ENCODE results near the gene KCNJ10. TPM values are rescaled to one million over a fixed set of nuclear protein-coding genes. Genes with fewer than 3 reads are reported as not detected.

Gene KCNJ10
- total and polyA plus RNA-seq, 12 donors, result 0.11 to 0.32 (median 0.13) TPM; not detected in 7

- H3K4me1 ChIP-seq (replicated peaks in 1 of 2), result peaks cover 10 to 11% of the 10 kb centered on the region in 2 donors
- no peaks in the 10 kb centered on the region for H3K27me3 ChIP-seq
- H3K9me3 ChIP-seq (replicated peaks in 1 of 3), result no peaks in the 10 kb centered on the region
- no peak overlapping the region for H3K4me3 ChIP-seq
- H3K27ac ChIP-seq, result peak overlapping the region in 1 of 5 donors; percentile 90
- DNase-seq, result no peak
- TF ChIP-seq POLR2A (IDR thresholded peaks at IDR 0.05) (no peak), CTCF (IDR thresholded peaks at IDR 0.05) (no peak)
- H3K36me3 ChIP-seq (replicated peaks in 1 of 2), result no peaks in the 10 kb centered on the region
- intact Hi-C loops (cut with DNase I), result loop anchor here in 1 of 2 donors (10.0 kb wide), 1 partner anchor 153 kb away; no protein-coding TSS in a partner anchor
- 68 to 85% (median 76%) methylated on average over 9 of the region's 9 CpGs for WGBS, 4 donors
These were observed 32.0 kb upstream of the KCNJ10 start for GRCh38 chr1:160101717-160102522.

DNA sequence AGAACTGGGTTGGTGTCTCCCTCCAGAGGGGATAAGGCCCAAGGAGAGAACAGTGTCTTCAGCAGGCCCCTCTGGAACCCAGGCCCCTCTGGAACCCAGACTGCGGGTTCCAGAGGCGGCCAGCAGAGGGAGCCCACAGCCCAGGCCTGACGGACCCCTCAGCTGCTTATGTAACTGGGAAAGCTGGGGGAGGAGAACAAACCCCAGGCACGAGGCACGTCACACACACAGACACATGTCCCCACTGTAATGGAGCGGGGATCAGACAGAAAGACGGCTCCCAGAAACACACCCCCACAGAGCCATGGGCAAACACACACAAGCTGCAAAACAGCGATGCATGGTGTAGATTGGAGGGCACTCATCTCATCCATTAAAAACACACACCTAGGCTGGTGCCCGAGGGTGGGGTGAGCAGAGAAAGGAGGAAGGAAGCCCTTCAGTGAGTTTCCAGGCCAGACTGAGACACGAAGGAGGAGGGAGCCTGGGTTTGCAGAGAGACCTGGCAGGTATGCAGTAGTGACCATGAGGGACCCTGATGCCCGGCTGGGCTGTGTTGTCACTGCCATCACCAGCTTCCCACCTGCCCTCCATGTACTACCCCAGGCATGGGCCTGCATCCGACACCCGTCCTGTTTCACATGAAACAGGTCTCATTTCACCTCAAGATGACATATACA, 31.2 kb upstream of the KCNJ10 start:
- no peak overlapping the region for H3K4me3 ChIP-seq
- peaks cover 10 to 18% of the 10 kb centered on the region in 2 donors for H3K4me1 ChIP-seq (replicated peaks in 1 of 2)
- peak; percentile 83 to 96 (median 89) for DNase-seq
- no peaks in the 10 kb centered on the region for H3K9me3 ChIP-seq (replicated peaks in 1 of 3)
- no peaks in the 10 kb centered on the region for H3K36me3 ChIP-seq (replicated peaks in 1 of 2)
- no peaks in the 10 kb centered on the region for H3K27me3 ChIP-seq
- TF ChIP-seq CTCF (IDR thresholded peaks at IDR 0.05), result peak; percentile 91 to 97 (median 94)
- peak in 1 of 2 donors; percentile 53 for TF ChIP-seq POLR2A (IDR thresholded peaks at IDR 0.05)
- intact Hi-C loops (cut with DNase I), result loop anchor here in 1 of 2 donors (10.0 kb wide), 1 partner anchor 154 kb away; no protein-coding TSS in a partner anchor
- peak overlapping the region in 2 of 5 donors; percentile 15 to 90 for H3K27ac ChIP-seq
- WGBS, 4 donors, result 21 to 34% (median 23%) methylated on average over 10 to 13 of the region's 13 CpGs

DNA sequence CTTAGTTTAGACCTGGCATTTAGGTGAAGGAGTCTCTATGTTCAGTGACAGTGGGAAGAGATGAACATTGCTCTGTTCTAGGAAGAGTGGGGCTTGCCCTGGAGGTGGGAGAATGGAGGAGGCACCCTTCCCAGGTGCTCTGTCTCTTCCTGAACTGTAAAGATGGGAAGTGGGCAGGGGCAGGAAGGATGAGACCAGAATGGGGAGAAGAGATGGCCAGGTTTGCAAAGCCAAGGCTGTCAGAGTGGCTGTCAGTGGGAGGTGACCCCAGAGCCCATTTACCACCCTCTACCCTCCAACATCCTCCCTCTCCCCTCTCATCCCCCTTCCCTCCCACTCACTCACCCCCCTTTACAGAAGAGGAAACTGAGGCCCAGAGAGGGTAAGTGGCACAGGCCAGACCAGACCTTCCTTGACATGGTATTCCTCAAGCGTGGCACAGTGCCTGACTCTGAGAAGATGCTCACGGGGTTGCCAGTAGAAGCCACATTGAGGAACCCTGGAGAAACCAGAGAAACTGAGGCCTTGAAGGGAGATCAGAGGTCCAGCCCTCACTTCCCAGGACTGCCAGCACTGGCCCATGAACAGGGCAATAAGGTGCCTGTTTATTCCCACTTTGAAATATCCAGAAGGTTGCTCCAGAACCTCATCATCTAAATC, 29.9 kb upstream of the KCNJ10 start:
- intact Hi-C loops (cut with DNase I), result loop anchor here in 1 of 2 donors (10.0 kb wide), 2 partner anchors 155 kb away; partner anchors contain the start of gene IGSF9
- TF ChIP-seq POLR2A (IDR thresholded peaks at IDR 0.05), result no peak
- no peak for TF ChIP-seq CTCF (IDR thresholded peaks at IDR 0.05)
- DNase-seq, result no peak
- Histone ChIP-seq H3K27me3 (no peaks in the 10 kb centered on the region), H3K27ac (peak overlapping the region in 4 of 5 donors; percentile 84 to 90 (median 88)), H3K36me3 (replicated peaks in 1 of 2) (no peaks in the 10 kb centered on the region), H3K9me3 (replicated peaks in 1 of 3) (no peaks in the 10 kb centered on the region), H3K4me3 (no peak overlapping the region), H3K4me1 (replicated peaks in 1 of 2) (peaks cover 10 to 18% of the 10 kb centered on the region in 2 donors)
- WGBS, 4 donors, result 92 to 96% (median 92%) methylated on average over 2 of the region's 2 CpGs; no CpG with 5 or more reads in 1 of the 4 donors
